Left lung (tissue), 10 donors: Measurements from ENCODE around the gene DST. TPM values are rescaled to one million over a fixed set of nuclear protein-coding genes. Genes with fewer than 3 reads are reported as not detected.

Experiments used
- ATAC-seq: fragments of 200-7000 bp; cut with Tn5 transposase; one replicate; pipeline ENCODE4 v1.9.1; 2020; ENCODE audit warnings: moderate library complexity
- DNase-seq, 4 donors: peaks; one replicate each; pipeline ENCODE4 v3.0.0-alpha.2; 2013 to 2020
- H3K27ac ChIP-seq, 2 donors: fragments of 200-600 bp; sonication (generic) in 1 of 2; one replicate each; pipeline versions ENCODE4 v1.5.0 to v1.8.0; 2020 to 2021
- H3K27me3 ChIP-seq, 2 donors: fragments of 200-600 bp; sonication (generic) in 1 of 2; one replicate each; pipeline versions ENCODE4 v1.5.0 to v1.8.0; 2020 to 2021
- H3K36me3 ChIP-seq, 2 donors: fragments of 200-600 bp; sonication (generic) in 1 of 2; one replicate each; pipeline versions ENCODE4 v1.5.0 to v1.8.0; 2020 to 2021
- H3K4me1 ChIP-seq, 2 donors: fragments of 200-600 bp; one replicate each; pipeline ENCODE4 v1.8.0; 2021
- H3K4me3 ChIP-seq, 2 donors: fragments of 200-600 bp; sonication (generic) in 1 of 2; one replicate each; pipeline versions ENCODE4 v1.5.0 to v1.8.0; 2020 to 2021; ENCODE audit warnings: mild to moderate bottlenecking in 1 of 2
- H3K9me3 ChIP-seq, 2 donors: fragments of 200-600 bp; sonication (generic) in 1 of 2; one replicate each; pipeline versions ENCODE4 v1.5.0 to v1.8.0; 2020 to 2021
- CTCF ChIP-seq, 2 donors: fragments of 200-600 bp; sonication (generic) in 1 of 2; IDR thresholded peaks; one replicate each; pipeline versions ENCODE4 v1.5.0 to v1.8.0; 2021; ENCODE audit warnings: antibody characterized with exemption in 2 of 2
- intact Hi-C, 2 donors: fragments of 100-400 bp; cut with DNase I; formaldehyde crosslinking; loops; one replicate each; pipeline versions ENCODE4 v1.11.2 to v1.14.2; 2022
- polyA plus RNA-seq, 6 donors: library from polyadenylated mRNA; unstranded; fragments of 120-200 nt; gene quantifications; one replicate each; pipeline ENCODE4 v1.2.1, GENCODE V29; 2013; ENCODE audit not compliant: insufficient read length in 6 of 6
- total RNA-seq, 2 donors: library from RNA; stranded (reverse); fragmentation: NEBNext Ultra II Directional; extraction: Animal tissue kit (Norgen Biotek cat#: 25700); gene quantifications; one replicate each; pipeline ENCODE4 v1.2.1, GENCODE V29; 2021
- donor health status: DM: no; HTN: yes; CAD: no.
- donor health status: DM: no; HTN: no; CAD: no.

DST gene
- total and polyA plus RNA-seq, 8 donors = 290 to 636 (median 504) TPM

- peaks cover 9 to 25% of the 10 kb centered on the region in 2 donors for H3K4me1 ChIP-seq
- H3K36me3 ChIP-seq = no peaks in the 10 kb centered on the region
- TF ChIP-seq CTCF (IDR thresholded peaks at IDR 0.05) = no peak
- DNase-seq (no peak), ATAC-seq (peak; percentile 2)
- H3K27ac ChIP-seq = peak overlapping the region; percentile 85 to 97
- H3K4me3 ChIP-seq = peak overlapping the region; percentile 40 to 44
- H3K27me3 ChIP-seq = no peaks in the 10 kb centered on the region
- intact Hi-C loops = no loop called here
- no peaks in the 10 kb centered on the region for H3K9me3 ChIP-seq
These were observed 100.8 kb downstream of the DST start for GRCh38 chr6:56541741-56542360.

- peak overlapping the region; percentile 40 to 44 for H3K4me3 ChIP-seq
These were observed 101.6 kb downstream of the DST start for GRCh38 chr6:56541030-56541600.

GRCh38 chr6:56540232-56541029 lies 102.3 kb downstream of the DST start:
- peaks cover 9 to 25% of the 10 kb centered on the region in 2 donors for H3K4me1 ChIP-seq
- no peak for DNase-seq

More at GRCh38 chr6:56541030-56541600, 101.6 kb downstream of the DST start:
- Histone ChIP-seq H3K36me3 (no peaks in the 10 kb centered on the region), H3K27ac (peak overlapping the region; percentile 85 to 97), H3K4me1 (peaks cover 9 to 25% of the 10 kb centered on the region in 2 donors), H3K27me3 (no peaks in the 10 kb centered on the region), H3K9me3 (no peaks in the 10 kb centered on the region)
- TF ChIP-seq CTCF (IDR thresholded peaks at IDR 0.05) = no peak
- ATAC-seq (no peak), DNase-seq (peak in 2 of 4 donors; percentile 53 to 68)
- intact Hi-C loops = no loop called here

GRCh38 chr6:56539527-56540105 lies 103.1 kb downstream of the DST start:
- peak overlapping the region; percentile 85 to 97 for H3K27ac ChIP-seq
- H3K27me3 ChIP-seq = no peaks in the 10 kb centered on the region
- ATAC-seq = no peak
- intact Hi-C loops = no loop called here
- no peak for DNase-seq
- peak overlapping the region in 1 of 2 donors; percentile 44 for H3K4me3 ChIP-seq
- peaks cover 9 to 25% of the 10 kb centered on the region in 2 donors for H3K4me1 ChIP-seq
- no peak for TF ChIP-seq CTCF (IDR thresholded peaks at IDR 0.05)
- no peaks in the 10 kb centered on the region for H3K9me3 ChIP-seq
- peaks cover 0 to 8% of the 10 kb centered on the region in 2 donors for H3K36me3 ChIP-seq

More at GRCh38 chr6:56540232-56541029, 102.3 kb downstream of the DST start:
- Histone ChIP-seq H3K9me3 (no peaks in the 10 kb centered on the region), H3K27me3 (no peaks in the 10 kb centered on the region), H3K36me3 (no peaks in the 10 kb centered on the region), H3K27ac (peak overlapping the region; percentile 85 to 97), H3K4me3 (peak overlapping the region; percentile 40 to 44)
- no peak for TF ChIP-seq CTCF (IDR thresholded peaks at IDR 0.05)
- ATAC-seq = no peak
- intact Hi-C loops = no loop called here
